GM18861 (cell line): ENCODE results near the gene EHMT2.
"Not testable (repeated sequence)": the region's sequence is repeated elsewhere in the genome, so short reads cannot be mapped to it uniquely, and the experiment has no call there.

Experiments used
- ATAC-seq: cut with Tn5 transposase; IDR thresholded peaks from one replicate; pipeline ENCODE4 v1.9.1; 2021; ENCODE audit not compliant: unreplicated experiment

Gene EHMT2

GRCh38 chr6:31915756-31916155, 18.3 kb upstream of the EHMT2 start:
- no peak for ATAC-seq

GRCh38 chr6:31915351-31915750, 17.9 kb upstream of the EHMT2 start:
- no peak for ATAC-seq

DNA sequence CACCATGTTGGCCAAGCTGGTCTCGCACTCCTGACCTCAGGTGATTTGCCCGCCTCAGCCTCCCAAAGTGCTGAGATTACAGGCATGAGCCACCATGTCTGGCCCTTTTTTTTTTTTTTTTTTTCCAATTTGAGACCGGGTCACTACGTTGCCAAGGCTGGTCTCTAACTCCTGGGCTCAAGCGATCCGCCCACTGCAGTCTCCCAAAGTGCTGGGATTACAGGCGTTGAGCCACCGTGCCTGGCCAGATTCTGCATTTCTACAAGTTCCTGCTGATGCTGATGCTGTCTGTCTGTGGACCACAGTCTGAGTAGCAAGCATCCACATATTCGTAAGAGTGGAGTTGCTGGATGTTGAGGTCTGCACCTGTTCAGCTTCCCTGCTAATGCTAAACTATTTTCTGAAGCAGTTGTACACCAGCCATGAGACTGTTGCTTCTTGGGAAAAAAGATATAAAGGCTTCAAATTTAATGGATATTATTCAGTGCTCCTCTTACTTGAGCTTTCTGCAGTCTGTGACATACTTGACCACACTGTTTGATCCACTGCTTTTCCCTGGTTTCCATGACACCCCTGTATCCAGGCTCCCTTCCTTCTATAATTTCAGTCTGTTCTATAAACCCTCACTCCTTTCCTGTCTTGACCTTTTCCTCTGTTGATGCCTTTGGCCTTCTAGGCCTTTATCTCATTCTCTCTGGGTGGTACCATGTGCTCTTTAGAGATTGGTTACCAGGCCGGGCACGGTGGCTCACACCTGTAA, 14.5 kb upstream of the EHMT2 start:
- no peak for ATAC-seq

DNA sequence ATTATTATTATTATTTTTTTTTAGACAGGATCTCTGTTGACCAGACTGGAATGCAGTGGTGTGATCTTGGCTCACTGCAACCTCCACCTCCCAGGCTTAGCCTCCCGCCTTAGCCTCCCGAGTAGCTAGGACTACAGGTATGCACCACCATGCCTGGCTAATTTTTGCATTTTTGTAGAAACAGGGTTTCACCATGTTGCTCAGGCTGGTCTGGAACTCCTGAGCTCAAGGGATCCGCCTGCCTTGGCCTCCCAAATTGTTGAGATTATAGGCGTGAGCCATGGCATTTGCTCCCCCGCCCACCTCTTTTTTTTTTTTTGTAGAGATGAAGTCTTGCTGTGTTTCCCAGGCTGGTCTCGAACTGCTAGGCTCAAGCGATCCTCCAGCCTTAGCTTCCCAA, 11.8 kb upstream of the EHMT2 start:
- ATAC-seq: not testable (repeated sequence)

GRCh38 chr6:31908791-31909190, 11.3 kb upstream of the EHMT2 start:
- ATAC-seq: peak; percentile 83

DNA sequence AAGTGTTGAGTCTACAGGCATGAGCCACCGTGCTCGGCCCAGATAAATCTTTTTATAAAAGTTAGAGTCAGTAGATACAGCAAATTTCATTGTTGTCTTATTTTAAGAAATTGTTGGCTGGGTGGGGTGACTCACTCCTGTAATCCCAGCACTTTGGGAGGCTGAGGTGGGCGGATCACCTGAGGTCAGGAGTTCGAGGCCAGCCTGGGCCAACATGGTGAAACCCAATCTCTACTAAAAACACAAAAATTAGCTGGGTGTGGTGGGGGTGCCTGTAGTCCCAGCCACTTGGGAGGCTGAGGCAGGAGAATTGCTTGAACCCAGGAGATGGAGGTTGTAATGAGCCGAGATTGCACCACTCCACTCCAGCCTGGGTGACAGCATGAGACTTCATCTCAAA, 10.8 kb upstream of the EHMT2 start:
- not testable (repeated sequence) for ATAC-seq

DNA sequence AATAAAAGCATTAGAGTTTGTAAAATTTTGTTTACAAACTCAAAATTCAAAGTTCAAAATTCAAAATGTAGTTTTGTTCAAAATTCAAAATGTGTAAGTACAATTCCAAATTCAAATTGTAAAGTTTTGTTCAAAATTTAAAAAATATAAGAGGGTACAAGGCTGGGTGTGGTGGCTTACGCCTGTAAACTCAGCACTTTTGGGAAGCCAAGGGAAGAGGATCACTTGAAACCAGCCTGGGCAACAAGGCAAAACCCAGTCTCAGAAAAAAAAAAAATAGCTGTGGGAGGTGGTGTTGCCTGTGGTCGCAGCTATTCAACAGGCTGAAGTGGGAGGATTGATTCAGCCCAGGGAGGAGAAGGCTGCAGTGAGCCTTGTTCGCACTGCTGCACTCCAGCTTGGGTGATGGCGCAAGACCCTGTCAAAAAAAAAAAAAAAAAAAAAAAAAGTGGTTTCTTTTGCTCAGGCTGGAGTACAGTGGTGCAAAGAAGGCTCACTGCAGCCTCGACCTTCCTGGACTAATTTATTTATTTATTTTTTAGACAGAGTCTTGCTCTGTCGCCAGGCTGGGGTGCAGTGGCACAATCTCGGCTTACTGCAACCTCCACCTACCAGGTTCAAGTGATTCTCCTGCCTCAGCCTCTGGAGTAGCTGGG, 9.8 kb upstream of the EHMT2 start:
- ATAC-seq: no peak

GRCh38 chr6:31906727-31907126, 9.2 kb upstream of the EHMT2 start:
- ATAC-seq: not testable (repeated sequence)

GRCh38 chr6:31906122-31906521, 8.6 kb upstream of the EHMT2 start:
- ATAC-seq: no peak

GRCh38 chr6:31905041-31905440, 7.5 kb upstream of the EHMT2 start:
- no peak for ATAC-seq

- ATAC-seq: no peak
Observed at GRCh38 chr6:31903957-31904356, 6.5 kb upstream of the EHMT2 start.

- ATAC-seq: no peak
Observed at GRCh38 chr6:31901953-31902643, 4.6 kb upstream of the EHMT2 start, which contains the start of gene ZBTB12. Gene ZBTB12 (minus strand): TSS chr6:31902086. CDS start chr6:31901305, 781 bp downstream.

- ATAC-seq: no peak
Observed at GRCh38 chr6:31901415-31901952, 4.0 kb upstream of the EHMT2 start.

GRCh38 chr6:31900917-31901414, 3.5 kb upstream of the EHMT2 start:
- no peak for ATAC-seq

GRCh38 chr6:31899882-31900722, 2.6 kb upstream of the EHMT2 start:
- no peak for ATAC-seq

GRCh38 chr6:31899215-31899614, 1.7 kb upstream of the EHMT2 start:
- ATAC-seq: no peak

DNA sequence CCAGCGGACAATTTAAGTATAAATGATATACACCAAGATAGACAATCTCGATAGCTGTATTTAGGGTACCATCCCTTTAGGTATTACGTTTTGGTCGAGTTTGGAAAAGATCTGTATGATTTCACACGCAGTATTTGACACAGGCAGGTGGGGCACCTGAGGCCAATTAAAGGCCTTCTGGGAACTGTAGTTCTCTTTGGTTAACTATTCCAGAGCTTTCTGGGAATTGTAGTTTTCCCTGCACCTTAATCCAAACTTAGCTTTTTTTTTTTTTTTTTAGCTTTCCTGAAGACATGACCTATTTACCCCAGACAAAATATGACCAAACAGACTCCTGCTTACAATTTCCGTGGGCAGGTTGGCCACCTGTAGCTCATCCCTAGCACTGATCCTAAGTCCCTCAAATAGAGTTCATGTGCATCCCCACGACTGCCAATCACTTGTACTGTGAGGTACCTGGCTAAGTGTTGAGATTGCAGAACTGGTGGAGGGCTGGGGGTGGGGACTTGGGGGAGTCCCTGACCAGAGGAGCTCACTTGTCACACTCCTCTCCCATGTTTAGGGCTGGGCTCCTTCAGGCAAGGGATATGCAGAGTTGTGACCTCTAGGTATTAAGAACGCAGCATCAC, 999 bp upstream of the EHMT2 start:
- no peak for ATAC-seq

DNA sequence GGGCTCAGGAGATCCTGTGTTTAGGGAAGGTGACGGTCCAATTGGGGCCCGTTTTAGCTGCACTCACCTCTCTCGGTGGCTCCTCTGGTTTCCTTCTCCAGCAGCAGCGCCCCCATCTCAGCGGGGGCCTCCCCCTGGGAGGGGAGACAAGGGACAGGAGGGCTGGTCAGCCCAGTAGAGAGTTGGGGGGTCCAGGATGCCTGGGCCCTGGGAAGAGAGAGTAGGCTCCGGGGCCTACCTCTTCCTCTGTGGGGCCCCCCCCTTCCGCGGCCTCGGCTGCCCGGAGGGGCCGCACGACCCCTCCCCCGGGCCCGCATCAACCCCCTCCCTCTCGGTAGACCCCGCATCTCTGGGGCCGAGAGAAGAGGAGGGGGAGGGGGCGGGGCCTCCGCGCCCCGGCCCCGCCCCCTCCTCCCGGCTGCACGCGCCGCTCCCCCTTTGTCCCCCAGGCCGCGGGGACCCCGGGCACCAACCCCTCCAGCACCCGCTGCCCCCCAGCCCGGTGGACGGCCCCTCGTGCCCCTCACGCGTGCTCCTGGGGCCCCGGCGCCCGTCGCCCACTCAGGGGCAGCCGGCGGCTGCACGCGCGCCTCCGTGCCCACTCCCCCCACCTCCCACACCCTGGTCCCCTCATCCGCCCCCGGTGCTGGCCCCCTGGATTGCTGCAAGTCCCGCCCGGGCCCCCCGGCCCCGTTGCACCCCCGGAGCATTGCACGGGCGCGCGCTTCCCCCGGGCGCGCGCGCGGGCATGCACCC, 464 bp downstream of the EHMT2 start:
- ATAC-seq: no peak

GRCh38 chr6:31896493-31896855, 1.0 kb downstream of the EHMT2 start:
- ATAC-seq: no peak
